Occipital lobe (tissue), 2 donors: Measurements from ENCODE around the gene PRKG1. TPM values are rescaled to one million over a fixed set of nuclear protein-coding genes. Genes with fewer than 3 reads are reported as not detected.

ENCODE experiments used
- DNase-seq: peaks from one replicate; lab custom pipeline; 2025; lab: John Stamatoyannopoulos, UW
- total RNA-seq: library from RNA; depleted of rRNA; stranded (reverse); fragments of >200 nt; gene quantifications from one replicate; pipeline ENCODE4 v1.2.3, GENCODE V29; 2014

PRKG1 gene
- total RNA-seq, 1 donor from 2014 or later, result 24.2 TPM

DNA sequence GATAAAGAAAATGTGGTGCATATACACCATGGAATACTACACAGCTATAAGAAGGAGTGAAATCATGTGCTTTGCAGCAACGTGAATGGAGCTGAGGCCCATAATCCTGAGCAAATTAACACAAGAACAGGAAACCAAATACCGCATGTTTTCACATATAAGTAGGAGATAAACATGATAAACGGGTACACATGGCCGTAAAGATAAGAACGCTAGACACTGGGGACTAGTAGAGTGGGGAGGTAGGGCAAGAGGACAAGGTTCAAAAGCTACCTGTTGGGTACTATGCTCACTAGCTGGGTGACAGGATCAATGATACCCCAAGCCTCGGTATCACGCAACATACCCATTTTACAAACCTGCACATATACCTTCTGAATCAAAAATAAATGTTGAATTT lies 511.5 kb downstream of the PRKG1 start:
- no peak for DNase-seq

DNA sequence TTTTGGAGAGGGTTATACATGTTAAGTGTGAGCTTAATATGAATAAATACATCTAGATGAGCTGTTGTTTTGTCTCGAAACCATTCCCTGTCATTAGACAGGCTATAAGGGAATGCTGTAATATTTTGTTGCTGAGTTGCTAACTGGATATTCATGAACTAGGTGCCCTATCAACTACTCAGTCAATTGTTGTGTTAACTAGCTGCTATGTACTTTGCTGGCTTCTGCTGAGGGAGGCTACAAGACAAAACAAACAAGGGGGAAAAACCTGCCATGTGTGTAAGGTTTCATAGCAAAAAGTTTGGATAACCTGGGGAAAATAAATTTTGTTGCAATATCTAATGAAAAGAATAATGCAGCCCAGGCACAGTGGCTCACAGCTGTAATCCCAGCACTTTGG lies 514.7 kb downstream of the PRKG1 start:
- DNase-seq, result no peak

DNA sequence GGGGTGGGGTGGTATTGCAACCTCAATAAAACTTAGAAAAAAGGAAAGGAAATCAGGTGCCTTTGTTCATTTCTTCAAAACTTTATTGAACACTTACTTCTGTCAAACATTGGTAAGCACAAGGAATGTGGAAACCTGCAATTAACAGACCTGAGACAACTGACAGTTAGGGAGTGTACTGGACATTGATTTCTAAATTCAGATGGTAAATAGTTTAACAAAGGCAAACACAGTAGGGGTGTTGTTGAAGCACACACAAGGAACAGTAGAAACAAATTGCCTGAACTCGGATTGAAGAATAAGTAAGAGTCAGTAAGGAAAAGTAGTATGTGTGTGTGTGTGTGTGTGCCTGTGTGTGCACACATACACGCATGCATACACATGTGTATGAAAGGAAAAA lies 516.5 kb downstream of the PRKG1 start:
- no peak for DNase-seq

DNA sequence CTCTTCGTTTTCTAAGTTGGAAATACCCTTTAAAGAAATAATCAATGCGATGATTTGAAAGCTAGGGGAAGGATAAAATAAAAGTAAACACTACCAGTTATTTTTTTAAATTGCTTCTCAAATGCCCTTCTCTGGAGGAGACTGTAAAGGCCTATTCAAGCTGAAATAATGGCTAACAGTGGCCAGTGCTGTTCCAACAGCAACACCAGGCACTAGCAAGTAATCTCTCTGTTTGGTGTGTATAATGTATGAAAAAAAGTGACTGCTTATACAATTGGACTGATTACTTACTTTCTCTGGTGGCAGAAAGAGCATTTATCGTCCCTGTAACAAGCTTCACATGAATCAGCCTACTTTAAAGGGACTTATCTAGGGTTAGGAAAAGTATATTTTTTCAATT lies 522.4 kb downstream of the PRKG1 start:
- no peak for DNase-seq

DNA sequence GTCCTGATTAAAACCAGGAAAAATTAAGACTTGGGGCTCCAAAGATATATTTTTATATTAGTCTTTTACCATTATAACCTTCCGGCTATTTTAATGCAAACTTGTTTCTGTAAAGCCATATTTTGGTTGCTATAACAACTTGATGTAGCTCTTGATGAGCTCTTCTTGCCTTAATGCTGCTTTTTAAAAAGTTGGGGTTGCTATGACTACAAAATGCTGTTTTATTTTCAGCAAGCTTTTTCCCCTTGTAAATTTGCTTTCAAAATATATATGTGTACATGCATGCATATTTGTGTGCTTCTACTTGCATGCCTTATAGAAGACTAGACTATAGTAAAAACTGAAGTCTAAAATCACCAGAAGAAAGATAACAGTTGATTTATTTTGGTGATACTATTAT lies 525.4 kb downstream of the PRKG1 start:
- DNase-seq, result no peak

DNA sequence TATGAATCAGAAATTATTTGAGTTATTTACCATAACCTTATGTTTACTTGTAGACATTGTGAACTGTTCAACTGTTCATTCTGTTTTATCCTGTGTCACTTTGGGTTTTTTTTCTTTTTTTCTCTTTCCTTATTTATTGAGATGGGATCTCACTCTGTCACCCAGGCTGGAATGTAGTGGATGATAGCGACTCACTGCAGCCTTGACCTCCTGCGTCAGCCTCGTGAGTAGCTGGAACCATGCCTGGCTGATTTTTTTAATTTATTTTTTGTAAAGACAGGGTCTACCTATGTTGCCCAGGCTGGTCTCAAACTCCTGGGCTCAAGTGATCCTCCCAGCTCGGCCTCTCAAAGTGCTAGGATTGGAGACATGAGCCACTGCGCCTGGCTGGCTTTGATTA lies 528.0 kb downstream of the PRKG1 start:
- no peak for DNase-seq

DNA sequence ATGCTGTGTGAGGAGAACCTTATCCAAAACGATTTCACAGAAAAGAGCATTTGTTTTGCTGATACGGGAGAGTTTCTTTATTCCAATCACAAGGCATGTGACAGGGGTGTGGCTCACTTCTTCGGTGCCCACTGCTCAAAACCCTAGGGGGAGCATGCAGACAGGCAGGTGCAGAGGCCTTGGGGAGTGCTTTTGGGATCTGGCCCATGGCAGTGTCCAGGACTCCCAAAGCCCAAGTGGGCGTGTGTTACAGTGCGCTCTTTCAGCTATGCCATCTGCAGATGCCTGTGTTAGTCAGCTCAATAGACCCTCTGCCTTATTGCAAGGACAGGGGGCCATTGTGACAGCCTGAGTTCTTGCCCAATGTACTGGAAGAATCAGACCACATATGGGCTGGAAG lies 530.3 kb downstream of the PRKG1 start:
- DNase-seq, result no peak

DNA sequence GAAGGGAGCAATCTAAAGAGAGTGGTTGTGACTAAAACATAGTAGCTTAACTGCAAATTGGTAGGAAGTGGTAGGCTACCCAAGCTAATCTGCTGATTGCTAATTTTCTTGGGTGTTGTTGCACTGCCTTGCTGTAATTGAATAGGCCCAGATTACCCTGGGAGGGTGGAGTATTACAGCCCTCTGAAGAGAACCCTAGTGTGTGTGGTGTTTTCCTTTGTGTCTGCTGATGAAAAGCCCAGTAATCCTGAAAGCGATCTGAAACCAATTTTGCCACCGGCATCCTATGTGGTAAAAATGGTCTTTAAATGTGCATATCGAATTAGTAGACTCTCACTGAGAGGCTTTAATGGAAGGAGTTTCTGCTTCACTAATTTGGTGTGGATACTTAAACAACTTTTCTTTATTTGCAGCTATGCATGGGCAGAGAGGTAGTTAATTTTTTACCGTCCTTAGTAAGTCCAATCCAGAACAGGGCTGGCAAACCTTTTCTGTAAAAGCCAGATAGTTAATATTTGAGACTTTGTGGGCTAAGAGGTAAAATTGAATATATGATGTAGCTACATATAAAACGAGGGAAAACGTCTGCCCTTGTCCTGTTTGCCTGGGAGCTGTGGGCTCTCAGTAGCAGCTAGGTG lies 532.7 kb downstream of the PRKG1 start:
- DNase-seq, result no peak

DNA sequence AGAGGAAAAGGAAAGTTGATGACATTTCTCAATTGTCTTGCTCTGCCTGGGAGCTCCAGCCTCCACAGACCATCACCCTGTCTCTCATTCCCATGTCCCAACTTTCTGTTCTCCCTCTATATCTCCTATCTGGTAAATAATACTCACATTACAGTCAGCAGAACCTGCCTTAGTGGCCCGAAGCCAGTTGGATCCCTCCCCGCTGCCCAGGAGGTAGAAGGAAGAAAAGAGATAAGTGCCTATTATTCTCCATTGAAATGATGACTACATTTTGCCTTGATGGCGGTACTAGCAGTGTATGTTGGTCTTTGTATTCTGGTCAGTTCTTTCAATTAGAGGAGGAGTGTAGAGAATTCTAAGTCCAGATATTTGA lies 533.2 kb downstream of the PRKG1 start:
- no peak for DNase-seq

DNA sequence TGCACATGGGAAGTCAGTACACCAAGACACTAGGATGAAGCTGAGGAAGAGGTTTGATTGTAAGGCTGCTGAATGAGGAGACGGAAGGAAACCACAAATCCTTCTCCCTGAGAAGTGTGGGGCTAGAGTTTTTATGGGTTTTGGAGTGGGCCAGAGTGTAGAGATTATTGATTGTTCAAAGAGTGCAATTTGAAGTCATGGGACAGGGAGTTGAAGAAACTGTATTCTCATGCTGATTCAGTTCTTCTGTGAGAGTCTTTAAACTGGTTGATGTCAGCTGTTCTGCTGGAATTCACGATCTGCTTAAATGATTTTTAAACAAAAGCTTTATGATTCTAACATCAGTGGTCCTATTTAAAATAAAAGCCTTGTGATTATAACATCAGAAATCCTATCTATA lies 533.9 kb downstream of the PRKG1 start:
- no peak for DNase-seq

DNA sequence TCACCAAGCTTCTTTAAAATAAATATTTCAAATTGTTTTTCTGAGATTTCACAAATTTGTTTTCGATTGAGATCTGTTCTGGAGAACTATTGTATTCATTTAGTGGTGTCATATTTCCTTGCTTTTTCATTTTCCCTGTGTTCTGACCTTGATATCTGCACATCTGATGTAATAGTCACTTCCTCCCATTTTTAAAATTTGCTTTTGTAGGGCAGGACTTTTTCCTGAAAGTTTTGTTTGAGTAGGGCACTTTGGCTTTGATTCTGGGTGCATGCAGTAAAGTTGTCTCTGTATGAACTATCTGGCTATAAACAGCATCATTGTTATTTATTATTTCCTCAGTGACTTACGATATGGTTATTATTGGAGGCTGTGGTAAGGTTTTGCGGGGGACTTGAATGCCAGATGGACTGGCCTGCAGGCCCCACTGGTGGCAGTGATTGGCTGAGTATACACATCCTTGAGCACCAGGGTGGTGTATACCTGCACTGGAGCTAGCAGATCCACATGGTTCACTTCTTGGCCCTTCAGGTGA lies 541.5 kb downstream of the PRKG1 start:
- no peak for DNase-seq

DNA sequence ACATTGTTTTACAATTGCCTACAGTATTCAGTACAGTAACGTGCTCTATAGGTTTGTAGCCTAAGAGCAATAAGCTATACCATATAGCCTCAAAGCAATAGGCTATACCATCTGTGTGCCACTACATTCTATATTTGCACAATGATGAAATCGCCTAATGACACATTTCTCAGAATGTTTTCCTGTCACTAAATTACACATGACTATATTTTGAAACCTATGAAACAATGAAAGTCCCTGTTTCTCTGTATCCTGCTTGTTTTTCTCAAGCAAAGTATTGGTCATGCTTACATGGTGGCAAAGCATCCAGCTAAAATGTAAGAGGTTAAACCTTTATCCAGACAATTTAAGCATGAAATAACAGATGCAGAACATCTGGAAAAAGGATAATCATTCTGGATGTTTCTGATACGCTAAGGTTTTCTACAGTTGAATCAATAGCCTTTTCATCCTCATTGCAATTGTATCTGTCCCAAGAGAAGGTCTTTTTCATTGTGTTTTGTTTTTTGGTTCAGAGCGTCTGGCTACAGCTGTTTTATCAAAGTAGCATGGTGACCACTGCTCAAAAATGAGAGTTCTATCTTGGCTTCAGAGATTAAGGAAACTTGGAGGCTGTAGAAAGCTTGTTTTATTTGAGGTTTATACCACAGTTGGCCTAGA lies 543.4 kb downstream of the PRKG1 start:
- no peak for DNase-seq

DNA sequence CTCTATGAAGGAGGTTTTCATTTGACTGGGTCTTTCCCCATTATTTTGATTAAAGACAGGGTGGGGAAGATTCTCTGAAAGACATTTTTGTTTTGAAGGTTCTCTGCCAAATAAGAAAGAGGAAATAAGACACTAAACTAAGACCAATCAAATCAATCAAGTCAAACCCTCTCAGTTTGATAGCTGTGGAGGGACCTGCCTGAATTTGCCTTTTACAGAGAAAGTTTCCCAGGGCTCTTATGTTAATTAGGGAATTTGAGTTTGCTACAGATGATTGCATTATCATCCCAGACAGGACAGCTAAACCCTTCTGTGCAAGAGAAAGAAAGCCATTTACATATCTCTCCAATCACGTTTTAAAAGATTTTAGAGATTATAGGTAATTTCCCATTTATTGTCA lies 545.1 kb downstream of the PRKG1 start:
- no peak for DNase-seq

DNA sequence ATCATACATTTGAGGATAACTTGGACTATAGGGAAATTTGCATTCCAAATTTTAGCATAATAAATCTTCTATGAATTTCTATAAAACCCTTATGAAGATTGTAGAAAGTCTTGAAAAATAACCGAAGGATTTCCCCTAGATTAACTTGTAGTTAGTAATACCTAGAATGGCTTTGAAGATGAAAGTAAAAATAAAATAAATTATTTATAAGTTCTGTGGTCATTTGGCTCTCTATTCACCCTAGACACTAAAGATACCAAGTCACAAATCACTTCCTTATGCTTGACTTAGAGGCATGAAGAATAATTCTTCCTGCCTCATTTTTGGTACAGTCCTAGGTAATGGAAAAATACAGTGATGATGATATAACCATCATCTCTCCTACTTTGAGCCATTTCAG lies 545.8 kb downstream of the PRKG1 start:
- DNase-seq, result no peak

DNA sequence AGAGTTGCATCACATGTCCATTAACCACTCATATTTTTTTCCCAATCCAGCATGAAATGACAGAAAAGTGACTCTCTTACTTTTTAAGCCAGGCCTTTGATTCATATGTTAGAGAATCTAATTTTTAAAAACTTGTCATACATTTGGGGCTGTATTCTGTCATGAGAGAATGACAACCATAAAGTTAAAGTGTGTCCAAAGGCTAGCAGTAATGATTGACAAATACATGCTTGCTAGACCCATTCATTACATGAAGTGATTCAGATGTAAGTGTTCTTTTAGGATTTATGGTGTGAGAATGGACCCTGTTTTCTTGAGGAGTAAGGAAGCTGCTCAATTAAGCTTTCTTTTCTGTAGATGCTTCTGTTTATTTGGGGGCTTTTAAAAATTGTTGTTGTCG lies 549.7 kb downstream of the PRKG1 start:
- DNase-seq, result no peak

DNA sequence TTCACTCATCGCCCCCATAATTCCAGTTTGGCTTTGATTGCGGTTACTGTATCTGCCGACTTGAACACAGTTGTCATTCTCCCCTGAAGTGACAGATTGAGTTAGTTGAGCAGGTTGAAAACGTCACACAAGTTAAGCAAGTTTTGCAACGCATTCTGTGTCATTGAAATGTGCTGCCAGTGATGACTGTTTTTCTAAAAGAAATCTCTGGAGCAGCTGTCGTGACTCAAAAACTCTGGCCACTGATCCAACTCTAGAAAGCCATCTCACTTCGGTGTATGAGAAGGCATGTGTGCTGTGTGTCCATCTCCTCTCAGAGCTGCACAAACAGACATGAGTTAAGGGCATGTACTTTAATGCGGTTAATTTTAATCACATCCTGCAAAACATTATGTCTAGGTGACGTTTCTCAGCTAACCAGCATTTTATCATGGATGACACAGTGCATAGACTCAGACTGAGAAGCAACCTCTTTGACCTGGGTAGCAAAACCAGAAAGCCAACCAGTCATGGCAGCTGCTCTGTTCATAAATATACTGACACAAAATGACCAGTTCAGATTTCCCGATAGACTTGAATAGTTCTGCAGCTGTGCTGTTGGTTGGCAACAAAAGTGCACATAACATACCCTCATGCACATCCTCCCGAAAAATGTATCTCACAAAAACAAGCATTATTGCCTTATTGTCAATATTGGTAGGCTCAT lies 555.8 kb downstream of the PRKG1 start:
- DNase-seq, result no peak

DNA sequence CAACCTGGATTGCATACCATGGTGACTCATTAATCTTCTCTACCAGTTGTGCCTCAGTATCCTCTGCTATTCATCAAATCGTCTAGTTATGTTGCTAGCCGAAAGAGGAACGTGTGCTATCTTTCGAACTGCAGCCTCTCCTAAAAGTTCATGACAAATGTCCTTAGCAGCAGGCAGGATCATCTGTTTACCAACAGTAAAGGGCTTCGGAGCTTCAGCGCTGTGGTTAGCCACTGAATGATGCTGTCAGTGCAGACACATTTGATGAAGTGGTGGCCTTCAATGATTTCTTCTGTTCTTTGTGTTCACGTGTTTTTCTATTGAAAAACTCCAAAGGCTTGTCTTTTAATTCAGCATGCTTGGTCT lies 556.3 kb downstream of the PRKG1 start:
- no peak for DNase-seq

DNA sequence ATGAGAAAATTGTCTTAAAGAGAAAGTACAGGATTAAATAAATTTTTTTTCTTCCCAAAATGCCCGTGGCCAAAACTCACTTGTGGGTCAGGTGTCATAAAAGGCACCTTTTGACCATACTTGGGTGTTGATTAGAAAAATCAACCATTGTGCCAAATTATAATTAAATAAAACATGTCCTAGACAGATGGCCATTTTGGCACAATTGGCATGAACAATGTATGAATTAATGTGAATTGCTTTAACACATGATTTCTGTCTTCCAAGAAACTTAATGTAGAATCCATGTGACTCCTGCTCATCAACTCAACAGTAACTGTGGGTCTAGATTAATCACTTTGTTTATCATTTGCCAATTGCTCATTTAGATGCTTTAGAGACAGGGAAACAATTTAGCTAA lies 561.1 kb downstream of the PRKG1 start:
- DNase-seq, result no peak

DNA sequence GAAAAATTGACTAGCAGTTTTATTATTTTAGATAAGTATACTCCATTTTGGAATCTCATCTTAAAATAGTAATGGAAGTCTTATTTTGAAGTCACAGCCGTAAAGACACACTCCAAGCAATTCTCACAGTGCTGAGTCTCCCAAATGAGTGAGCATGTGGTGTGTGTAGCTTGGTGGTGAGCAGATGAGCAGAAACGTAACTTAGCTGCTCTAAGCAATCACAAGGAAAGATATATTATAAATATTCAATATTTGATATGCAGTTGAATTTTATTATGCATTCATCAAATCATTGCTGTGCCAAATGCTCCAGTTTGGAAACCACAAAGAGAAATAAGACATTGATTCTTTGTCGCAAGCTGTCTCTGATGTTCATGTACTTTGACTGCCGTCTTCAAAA lies 563.9 kb downstream of the PRKG1 start:
- no peak for DNase-seq

DNA sequence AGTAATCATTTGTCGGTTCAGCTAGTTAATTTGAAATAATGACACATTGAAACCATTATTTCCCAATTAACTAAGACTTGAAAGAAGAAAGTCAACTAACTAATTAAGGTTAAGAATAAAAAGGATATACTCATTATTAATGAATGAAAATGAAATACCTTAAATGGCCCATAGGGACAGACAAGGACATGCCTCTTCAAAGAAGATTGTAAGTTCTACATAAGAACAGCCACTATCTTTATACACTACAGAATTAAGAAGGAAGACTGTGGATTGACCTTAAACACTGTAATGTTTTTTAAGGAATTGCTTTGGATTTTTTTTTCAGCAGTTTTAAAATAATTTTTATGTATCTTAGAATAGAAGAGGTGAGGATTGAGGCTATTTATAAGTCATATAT lies 564.5 kb downstream of the PRKG1 start:
- DNase-seq, result no peak

DNA sequence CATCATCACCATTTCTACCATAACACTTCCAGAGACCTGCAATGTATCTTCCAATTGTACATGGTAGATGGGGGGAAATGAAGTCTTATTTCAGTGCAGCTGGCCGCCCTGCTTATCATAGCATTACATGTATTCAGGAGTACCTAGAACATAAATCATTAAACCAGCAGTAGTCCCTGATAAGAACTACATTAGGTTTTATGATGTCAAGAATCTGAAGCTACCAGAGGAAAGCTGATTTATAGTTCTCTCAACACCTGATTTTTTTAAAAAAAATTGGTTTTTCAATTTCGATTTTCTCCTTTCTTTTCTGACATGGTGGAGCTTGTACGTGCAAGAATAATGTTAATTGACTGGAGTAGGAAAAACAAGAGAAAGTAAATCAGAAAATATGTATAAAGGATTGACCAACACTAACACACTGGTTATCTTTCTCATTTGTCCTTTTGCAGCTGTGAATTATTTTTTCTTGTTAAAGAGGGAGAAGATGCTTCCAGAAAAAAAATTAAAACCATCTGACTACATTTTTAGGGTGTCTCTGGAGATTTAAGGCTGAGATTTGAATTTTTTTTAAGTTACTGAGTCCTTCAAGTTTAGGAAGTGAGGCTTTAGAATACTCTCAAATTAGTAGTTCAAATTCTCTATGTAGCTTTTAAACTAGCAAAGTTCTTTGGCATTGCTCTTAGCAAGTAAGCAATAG lies 566.0 kb downstream of the PRKG1 start:
- DNase-seq, result no peak

DNA sequence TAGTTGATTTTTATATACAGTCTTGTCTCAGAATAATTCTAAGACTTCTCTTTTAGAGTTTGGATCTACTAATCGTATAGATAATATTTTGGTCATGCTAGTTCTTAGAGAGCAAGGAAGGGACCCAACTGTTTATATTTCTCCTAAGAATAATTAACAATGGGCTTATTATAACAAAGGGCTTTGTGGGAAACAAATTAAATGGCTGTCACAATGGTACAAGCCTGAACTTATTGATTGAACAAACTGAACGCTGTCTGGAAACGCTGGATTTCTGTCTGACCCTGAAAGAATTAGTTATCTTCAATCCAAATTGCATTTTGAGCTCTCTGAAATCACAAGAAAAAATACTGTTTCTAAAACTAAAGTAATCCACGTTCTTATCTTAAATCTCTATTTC lies 568.3 kb downstream of the PRKG1 start:
- no peak for DNase-seq
